Ascending aorta (tissue), 2 donors: ENCODE measurements around the gene SYCE3. TPM values are rescaled to one million over a fixed set of nuclear protein-coding genes. Genes with fewer than 3 reads are reported as not detected.

Source experiments
- DNase-seq, 2 donors: peaks; one replicate each; pipeline ENCODE4 v3.0.0-alpha.2; 2019; ENCODE audit warnings: low spot score in 2 of 2
- H3K27ac ChIP-seq, 2 donors: fragments of 200-600 bp; sonication (generic); one replicate each; pipeline ENCODE4 v1.5.1; 2016 to 2017; ENCODE audit warnings: mild to moderate bottlenecking in 1 of 2
- H3K27me3 ChIP-seq: fragments of 200-600 bp; sonication (generic); one replicate; pipeline ENCODE4 v1.5.1; 2017
- H3K36me3 ChIP-seq, 2 donors: fragments of 200-600 bp; sonication (generic); one replicate each; pipeline ENCODE4 v1.5.1; 2016
- H3K4me1 ChIP-seq, 2 donors: fragments of 200-600 bp; sonication (generic); one replicate each; pipeline ENCODE4 v1.5.1; 2016 to 2017; ENCODE audit warnings: mild to moderate bottlenecking in 1 of 2
- H3K4me3 ChIP-seq, 2 donors: fragments of 200-600 bp; sonication (generic); one replicate each; pipeline ENCODE4 v1.5.1; 2016 to 2017; ENCODE audit warnings: mild to moderate bottlenecking in 1 of 2
- H3K9me3 ChIP-seq, 2 donors: fragments of 200-600 bp; sonication (generic); one replicate each; pipeline ENCODE4 v1.5.1; 2016
- intact Hi-C: fragments of 100-400 bp; cut with DNase I; formaldehyde crosslinking; loops from one replicate; pipeline ENCODE4 v1.15.1; 2023
- total RNA-seq: library from RNA; depleted of rRNA; stranded (reverse); fragments of >200 nt; gene quantifications from one replicate; pipeline ENCODE4 v1.1.0, GENCODE V29; 2016
- TF ChIP-seq, protein P1 (sequence below), 3 experiments: fragments of 200-600 bp in 2 of 3; fragments of 450-650 bp in 1 of 3; sonication (generic) in 2 of 3; IDR thresholded peaks; one replicate each; pipeline ENCODE4 v1.5.1; 2016 to 2019; ENCODE audit warnings: antibody characterized with exemption in 3 of 3, mild to moderate bottlenecking in 1 of 3, moderate library complexity in 1 of 3

Gene SYCE3
- total RNA-seq, 1 donor from 2014 or later, result not detected

DNA sequence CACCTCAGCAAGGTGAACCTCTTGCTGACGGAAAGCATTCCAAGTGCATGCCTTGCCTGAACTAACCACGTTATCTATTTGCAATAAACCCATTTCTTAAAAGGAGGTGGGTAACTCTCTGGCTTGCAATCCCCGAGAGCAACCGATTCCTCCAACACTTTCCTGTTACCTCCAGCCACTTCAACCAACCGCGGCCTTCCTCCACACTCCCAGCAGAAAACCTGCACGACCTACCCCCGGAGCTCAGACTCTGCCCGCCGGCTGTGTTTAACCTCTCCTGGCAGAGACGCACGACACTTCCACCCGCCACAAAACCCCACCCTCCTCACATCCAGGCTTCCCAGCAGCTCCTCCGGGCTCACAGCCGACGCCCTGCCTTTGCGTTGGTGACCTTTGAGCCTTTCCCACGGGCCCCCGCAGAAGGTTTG is 38.0 kb downstream of the SYCE3 start:
- TF ChIP-seq, protein P1, sequence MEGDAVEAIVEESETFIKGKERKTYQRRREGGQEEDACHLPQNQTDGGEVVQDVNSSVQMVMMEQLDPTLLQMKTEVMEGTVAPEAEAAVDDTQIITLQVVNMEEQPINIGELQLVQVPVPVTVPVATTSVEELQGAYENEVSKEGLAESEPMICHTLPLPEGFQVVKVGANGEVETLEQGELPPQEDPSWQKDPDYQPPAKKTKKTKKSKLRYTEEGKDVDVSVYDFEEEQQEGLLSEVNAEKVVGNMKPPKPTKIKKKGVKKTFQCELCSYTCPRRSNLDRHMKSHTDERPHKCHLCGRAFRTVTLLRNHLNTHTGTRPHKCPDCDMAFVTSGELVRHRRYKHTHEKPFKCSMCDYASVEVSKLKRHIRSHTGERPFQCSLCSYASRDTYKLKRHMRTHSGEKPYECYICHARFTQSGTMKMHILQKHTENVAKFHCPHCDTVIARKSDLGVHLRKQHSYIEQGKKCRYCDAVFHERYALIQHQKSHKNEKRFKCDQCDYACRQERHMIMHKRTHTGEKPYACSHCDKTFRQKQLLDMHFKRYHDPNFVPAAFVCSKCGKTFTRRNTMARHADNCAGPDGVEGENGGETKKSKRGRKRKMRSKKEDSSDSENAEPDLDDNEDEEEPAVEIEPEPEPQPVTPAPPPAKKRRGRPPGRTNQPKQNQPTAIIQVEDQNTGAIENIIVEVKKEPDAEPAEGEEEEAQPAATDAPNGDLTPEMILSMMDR (IDR thresholded peaks at IDR 0.05), result no peak
- peaks cover 14 to 35% of the 10 kb centered on the region in 2 donors for H3K36me3 ChIP-seq
- intact Hi-C loops, result loop anchor here (1.0 to 5.0 kb wide), 3 partner anchors 16 to 103 kb away; partner anchors contain the start of genes ARSA, CHKB and NCAPH2
- no peaks in the 10 kb centered on the region for H3K27me3 ChIP-seq
- no peaks in the 10 kb centered on the region for H3K9me3 ChIP-seq
- peaks cover 6 to 18% of the 10 kb centered on the region in 2 donors for H3K4me1 ChIP-seq
- H3K4me3 ChIP-seq, result peak overlapping the region; percentile 75 to 79
- H3K27ac ChIP-seq, result peak overlapping the region; percentile 85 to 93
- DNase-seq, result no peak

DNA sequence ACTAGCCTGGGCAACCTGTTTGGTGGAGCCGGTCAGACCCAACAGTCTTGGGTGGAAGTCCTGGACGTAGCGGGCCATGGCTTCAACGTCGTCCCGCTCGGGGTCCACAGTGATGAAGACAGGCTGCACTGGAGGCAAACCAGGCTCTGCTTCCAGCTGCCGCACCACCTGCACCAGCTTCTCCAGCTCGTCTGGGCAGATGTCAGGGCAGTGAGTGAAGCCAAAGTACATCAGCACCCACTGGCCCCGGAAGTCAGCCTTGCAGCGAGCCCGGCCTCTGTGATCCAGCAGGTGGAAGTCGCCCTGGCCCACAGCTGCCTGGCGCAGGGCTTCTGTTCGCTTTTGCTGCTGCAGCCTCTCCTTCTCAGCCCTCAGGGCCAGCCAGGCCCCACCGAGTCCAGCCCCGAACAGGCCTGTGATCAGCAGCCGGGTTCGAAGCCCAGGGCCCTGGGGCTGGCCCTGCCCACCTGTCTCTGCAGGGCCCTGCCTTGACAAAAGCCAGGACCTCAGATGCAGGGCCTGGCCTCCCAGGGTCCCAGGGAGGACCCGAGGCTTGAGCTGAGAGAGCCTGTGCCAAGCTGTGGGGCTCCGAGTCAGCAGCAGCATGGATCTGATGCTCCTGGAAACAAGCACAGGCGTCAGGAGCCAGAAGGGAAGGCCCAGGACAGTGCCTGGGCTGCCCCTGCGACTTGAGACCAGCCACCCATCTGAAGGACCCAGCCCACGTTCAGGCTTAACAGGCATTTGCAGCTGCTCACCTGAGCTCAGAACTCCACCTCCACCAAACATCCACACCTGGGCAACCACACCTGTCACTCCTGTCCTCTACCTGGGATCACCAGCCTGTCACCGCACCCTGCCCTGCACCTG is 38.7 kb downstream of the SYCE3 start:
- peaks cover 21 to 42% of the 10 kb centered on the region in 2 donors for H3K36me3 ChIP-seq
- H3K27ac ChIP-seq, result no peak overlapping the region
- H3K4me1 ChIP-seq, result peaks cover 6 to 16% of the 10 kb centered on the region in 2 donors
- TF ChIP-seq, protein P1 (IDR thresholded peaks at IDR 0.05), result no peak
- H3K9me3 ChIP-seq, result no peaks in the 10 kb centered on the region
- H3K27me3 ChIP-seq, result no peaks in the 10 kb centered on the region
- intact Hi-C loops, result no loop called here
- no peak for DNase-seq
- peak overlapping the region; percentile 75 to 79 for H3K4me3 ChIP-seq

DNA sequence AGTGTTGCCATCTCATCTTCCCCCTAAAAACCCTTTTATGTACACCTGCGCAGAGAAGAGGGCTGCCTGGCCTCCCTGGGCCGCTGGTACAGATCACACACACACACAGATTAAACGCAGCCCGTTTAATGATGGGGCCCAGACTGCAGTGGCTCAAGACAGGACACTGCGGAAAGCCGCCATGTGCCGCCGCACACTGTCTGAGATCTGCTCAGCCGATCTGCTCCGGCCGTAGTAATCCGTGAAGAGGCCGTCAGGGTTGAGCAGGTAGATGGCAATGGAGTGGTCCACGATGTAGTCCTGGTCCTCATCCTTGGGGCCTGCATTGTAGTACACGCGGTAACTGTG is 39.3 kb downstream of the SYCE3 start:
- no peaks in the 10 kb centered on the region for H3K9me3 ChIP-seq
- intact Hi-C loops, result no loop called here
- peaks cover 27 to 48% of the 10 kb centered on the region in 2 donors for H3K36me3 ChIP-seq
- H3K4me3 ChIP-seq, result no peak overlapping the region
- no peak overlapping the region for H3K27ac ChIP-seq
- no peaks in the 10 kb centered on the region for H3K27me3 ChIP-seq
- H3K4me1 ChIP-seq, result peaks cover 6 to 16% of the 10 kb centered on the region in 2 donors
- no peak for DNase-seq
- TF ChIP-seq, protein P1 (IDR thresholded peaks at IDR 0.05), result no peak

DNA sequence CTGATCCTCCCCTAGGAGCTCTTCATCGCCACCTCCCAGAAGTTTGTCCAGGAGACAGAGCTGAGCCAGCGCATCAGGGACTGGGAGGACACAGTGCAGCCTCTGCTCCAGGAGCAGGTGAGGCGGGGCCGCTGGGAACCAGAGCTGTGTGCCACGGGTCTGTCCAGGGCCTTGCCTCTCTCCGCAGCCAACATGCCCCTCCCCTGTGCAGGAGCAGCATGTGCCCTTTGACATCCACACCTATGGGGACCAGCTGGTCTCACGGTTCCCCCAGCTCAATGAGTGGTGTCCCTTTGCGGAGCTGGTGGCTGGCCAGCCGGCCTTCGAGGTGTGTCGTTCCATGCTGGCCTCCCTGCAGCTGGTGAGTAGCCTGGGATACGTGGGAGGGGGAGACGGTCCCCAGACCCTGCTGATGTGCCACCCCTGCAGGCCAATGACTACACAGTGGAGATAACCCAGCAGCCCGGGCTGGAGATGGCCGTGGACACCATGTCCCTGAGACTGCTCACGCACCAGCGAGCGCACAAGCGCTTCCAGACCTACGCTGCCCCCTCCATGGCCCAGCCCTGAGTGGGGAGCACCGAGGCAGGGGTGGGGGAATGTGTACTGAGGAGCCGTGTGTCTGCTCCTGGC is 39.8 kb downstream of the SYCE3 start:
- TF ChIP-seq, protein P1 (IDR thresholded peaks at IDR 0.05), result no peak
- intact Hi-C loops, result no loop called here

DNA sequence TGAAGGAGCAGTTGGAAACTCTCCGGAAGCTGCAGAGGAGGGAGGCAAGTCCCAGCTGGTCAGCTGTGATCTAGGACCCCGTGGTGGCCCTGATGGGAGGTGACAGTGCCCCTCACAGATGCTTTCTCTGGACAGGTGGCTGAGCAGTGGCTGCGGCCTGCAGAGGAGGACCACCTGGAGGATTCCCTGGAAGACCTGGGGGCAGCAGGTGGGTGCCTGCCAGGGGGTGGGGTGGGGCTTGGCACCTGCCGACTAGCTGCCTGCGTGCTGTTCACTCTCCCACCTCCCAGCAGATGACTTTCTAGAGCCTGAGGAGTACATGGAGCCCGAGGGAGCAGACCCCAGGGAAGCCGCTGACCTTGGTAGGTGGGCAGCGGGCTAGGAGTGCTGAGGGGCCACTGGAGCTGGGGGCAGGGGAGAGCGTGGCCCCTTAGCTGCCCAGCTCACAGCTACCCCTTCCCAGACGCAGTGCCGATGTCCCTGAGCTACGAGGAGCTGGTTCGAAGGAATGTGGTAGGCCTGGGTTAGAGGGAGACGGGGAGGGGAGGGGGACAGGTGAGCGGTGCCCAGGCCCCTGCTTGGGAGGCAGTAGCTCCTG is 40.4 kb downstream of the SYCE3 start:
- no peaks in the 10 kb centered on the region for H3K27me3 ChIP-seq
- no peaks in the 10 kb centered on the region for H3K9me3 ChIP-seq
- H3K4me3 ChIP-seq, result no peak overlapping the region
- intact Hi-C loops, result no loop called here
- H3K36me3 ChIP-seq, result peaks cover 38 to 59% of the 10 kb centered on the region in 2 donors
- TF ChIP-seq, protein P1 (IDR thresholded peaks at IDR 0.05), result no peak
- H3K4me1 ChIP-seq, result peaks cover 6 to 16% of the 10 kb centered on the region in 2 donors
- no peak for DNase-seq
- no peak overlapping the region for H3K27ac ChIP-seq

More for the DNA sequence above, 39.8 kb downstream of the SYCE3 start:
- H3K36me3 ChIP-seq, result peaks cover 32 to 53% of the 10 kb centered on the region in 2 donors
- H3K4me3 ChIP-seq, result no peak overlapping the region
- H3K9me3 ChIP-seq, result no peaks in the 10 kb centered on the region
- peaks cover 6 to 16% of the 10 kb centered on the region in 2 donors for H3K4me1 ChIP-seq
- H3K27ac ChIP-seq, result no peak overlapping the region
- no peak for DNase-seq
- H3K27me3 ChIP-seq, result no peaks in the 10 kb centered on the region
